ENCODE results near the gene DNAJC22.

The DNAJC22 gene

GRCh38 chr12:49348781-49349180, 2.1 kb downstream of the DNAJC22 start:
- H3K9me2 ChIP-seq (ENCODE audit: low read depth, low read length): no peaks in the 10 kb centered on the region
- no peak overlapping the region for H3K4me3 ChIP-seq (ENCODE audit: low read depth, low read length, poor library complexity, severe bottlenecking)
- no peaks in the 10 kb centered on the region for H3F3A ChIP-seq (ENCODE audit: insufficient read depth, low read length)
- H3K79me2 ChIP-seq (ENCODE audit: insufficient read depth, low read length): no peaks in the 10 kb centered on the region
- H3K4me1 ChIP-seq (ENCODE audit: insufficient read depth, low read length, severe bottlenecking): peaks cover 26% of the 10 kb centered on the region
- TF ChIP-seq EZH2 (IDR thresholded peaks at IDR 0.05; ENCODE audit: borderline replicate concordance, low read length) (no peak), CTCF (IDR thresholded peaks at IDR 0.05; ENCODE audit: low read length) (no peak)
- H4K20me1 ChIP-seq (ENCODE audit: insufficient read depth, low read length): no peaks in the 10 kb centered on the region
- H3K9me3 ChIP-seq (ENCODE audit: low read length): no peaks in the 10 kb centered on the region
- 0 out of 2 replicates have a peak, but pooled peaks cover 4% of the 10 kb centered on the region for H3K27me3 ChIP-seq (ENCODE audit: insufficient read depth, low read length)
- H3K36me3 ChIP-seq (ENCODE audit: insufficient read depth, low read length): no peaks in the 10 kb centered on the region
- no peak overlapping the region for H3K9ac ChIP-seq (ENCODE audit: low read length)
- no peak overlapping the region for H2AFZ ChIP-seq (ENCODE audit: low read length)
- no peak overlapping the region for H3K4me2 ChIP-seq (ENCODE audit: low read length)
- no peak overlapping the region for H3K27ac ChIP-seq (ENCODE audit: low read depth, low read length, poor library complexity, severe bottlenecking)

- H3K27ac ChIP-seq (ENCODE audit: low read depth, low read length, poor library complexity, severe bottlenecking): no peak overlapping the region
- H3K9me2 ChIP-seq (ENCODE audit: low read depth, low read length): no peaks in the 10 kb centered on the region
- H3K27me3 ChIP-seq (ENCODE audit: insufficient read depth, low read length): 0 out of 2 replicates have a peak, but pooled peaks cover 4% of the 10 kb centered on the region
- no peaks in the 10 kb centered on the region for H4K20me1 ChIP-seq (ENCODE audit: insufficient read depth, low read length)
- no peaks in the 10 kb centered on the region for H3F3A ChIP-seq (ENCODE audit: insufficient read depth, low read length)
- no peak overlapping the region for H3K4me3 ChIP-seq (ENCODE audit: low read depth, low read length, poor library complexity, severe bottlenecking)
- H3K9me3 ChIP-seq (ENCODE audit: low read length): no peaks in the 10 kb centered on the region
- no peak overlapping the region for H2AFZ ChIP-seq (ENCODE audit: low read length)
- no peaks in the 10 kb centered on the region for H3K79me2 ChIP-seq (ENCODE audit: insufficient read depth, low read length)
- TF ChIP-seq EZH2 (IDR thresholded peaks at IDR 0.05; ENCODE audit: borderline replicate concordance, low read length) (no peak), CTCF (IDR thresholded peaks at IDR 0.05; ENCODE audit: low read length) (no peak)
- H3K4me2 ChIP-seq (ENCODE audit: low read length): no peak overlapping the region
- H3K36me3 ChIP-seq (ENCODE audit: insufficient read depth, low read length): no peaks in the 10 kb centered on the region
- H3K4me1 ChIP-seq (ENCODE audit: insufficient read depth, low read length, severe bottlenecking): peaks cover 26% of the 10 kb centered on the region
- no peak overlapping the region for H3K9ac ChIP-seq (ENCODE audit: low read length)
Measured at GRCh38 chr12:49349266-49349665, 2.6 kb downstream of the DNAJC22 start.

- H4K20me1 ChIP-seq (ENCODE audit: insufficient read depth, low read length): no peaks in the 10 kb centered on the region
- no peak overlapping the region for H3K27ac ChIP-seq (ENCODE audit: low read depth, low read length, poor library complexity, severe bottlenecking)
- no peak overlapping the region for H3K4me2 ChIP-seq (ENCODE audit: low read length)
- peaks cover 6% of the 10 kb centered on the region for H3K4me1 ChIP-seq (ENCODE audit: insufficient read depth, low read length, severe bottlenecking)
- TF ChIP-seq EZH2 (IDR thresholded peaks at IDR 0.05; ENCODE audit: borderline replicate concordance, low read length) (no peak), CTCF (IDR thresholded peaks at IDR 0.05; ENCODE audit: low read length) (no peak)
- H3K9me3 ChIP-seq (ENCODE audit: low read length): no peaks in the 10 kb centered on the region
- H3K4me3 ChIP-seq (ENCODE audit: low read depth, low read length, poor library complexity, severe bottlenecking): no peak overlapping the region
- no peaks in the 10 kb centered on the region for H3K27me3 ChIP-seq (ENCODE audit: insufficient read depth, low read length)
- H3K36me3 ChIP-seq (ENCODE audit: insufficient read depth, low read length): no peaks in the 10 kb centered on the region
- no peaks in the 10 kb centered on the region for H3F3A ChIP-seq (ENCODE audit: insufficient read depth, low read length)
- H3K9me2 ChIP-seq (ENCODE audit: low read depth, low read length): no peaks in the 10 kb centered on the region
- H2AFZ ChIP-seq (ENCODE audit: low read length): no peak overlapping the region
- no peaks in the 10 kb centered on the region for H3K79me2 ChIP-seq (ENCODE audit: insufficient read depth, low read length)
- H3K9ac ChIP-seq (ENCODE audit: low read length): no peak overlapping the region
Measured at GRCh38 chr12:49352351-49352750, 5.7 kb downstream of the DNAJC22 start.

All from OCI-LY1 (cell line).